HG03457 (cell line): ENCODE data around the gene MSL1.

Source experiments
- ATAC-seq: cut with Tn5 transposase; IDR thresholded peaks from one replicate; pipeline ENCODE4 v1.9.1; 2021; ENCODE audit warnings: moderate number of reproducible peaks; ENCODE audit not compliant: unreplicated experiment

MSL1 gene

DNA sequence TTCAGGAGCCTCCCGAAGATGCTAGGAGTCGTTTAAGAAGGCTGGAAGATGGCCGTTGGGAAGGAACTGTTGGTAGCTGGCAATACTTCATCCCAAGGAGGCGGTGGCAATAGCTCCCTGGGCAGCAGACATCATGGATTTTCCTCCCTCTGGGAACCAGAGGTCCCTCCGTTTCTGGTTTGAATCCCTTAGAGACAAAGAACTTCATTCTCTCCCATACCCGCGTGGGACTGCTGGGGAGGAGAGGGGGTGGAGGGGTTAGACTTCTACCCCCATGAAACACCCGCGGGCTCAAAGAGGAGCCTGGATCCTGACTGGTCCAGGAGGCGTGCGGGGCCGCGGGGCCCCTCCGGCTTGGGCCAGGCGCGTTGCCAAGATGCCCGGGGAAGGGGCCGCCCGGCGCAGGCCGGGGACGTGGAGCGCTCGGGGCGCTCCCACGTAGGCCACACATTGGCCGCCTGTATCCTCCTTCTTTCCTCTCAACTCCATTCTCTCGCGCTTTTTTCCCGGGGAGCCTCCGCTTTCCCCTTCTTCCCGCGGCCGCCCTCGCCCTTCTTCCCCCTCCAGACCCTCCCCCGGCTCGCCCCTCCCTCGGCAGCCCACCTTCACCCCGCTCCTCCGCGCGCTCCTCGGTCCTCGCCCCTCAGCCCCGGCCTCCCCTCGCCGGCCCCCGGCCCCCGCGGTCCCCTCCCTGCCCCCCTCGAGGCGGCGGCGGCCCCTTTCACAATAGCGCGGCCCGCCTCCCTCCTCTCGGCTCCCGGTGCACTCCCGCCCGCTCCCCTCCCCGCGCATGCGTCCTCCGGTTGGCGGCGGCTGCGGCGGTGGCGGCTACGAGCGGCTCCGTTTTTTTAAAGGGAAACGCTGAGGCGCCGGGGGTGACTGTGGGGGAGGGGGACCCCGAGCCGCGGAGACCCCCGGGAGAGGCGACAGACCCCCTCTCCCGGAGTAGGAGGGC lies at the start of gene MSL1:
MSL1 (plus strand) TSS at position 791 of the 955 bp plus-strand sequence. CDS start 642 bp downstream, outside the sequence.
- no peak for ATAC-seq

- no peak for ATAC-seq
Observed at GRCh38 chr17:40072040-40072734, 49.6 kb upstream of the MSL1 start.

- ATAC-seq: no peak
Observed at GRCh38 chr17:40072735-40073346, 48.9 kb upstream of the MSL1 start.

- ATAC-seq: no peak
Observed at GRCh38 chr17:40073454-40074174, 48.2 kb upstream of the MSL1 start.

DNA sequence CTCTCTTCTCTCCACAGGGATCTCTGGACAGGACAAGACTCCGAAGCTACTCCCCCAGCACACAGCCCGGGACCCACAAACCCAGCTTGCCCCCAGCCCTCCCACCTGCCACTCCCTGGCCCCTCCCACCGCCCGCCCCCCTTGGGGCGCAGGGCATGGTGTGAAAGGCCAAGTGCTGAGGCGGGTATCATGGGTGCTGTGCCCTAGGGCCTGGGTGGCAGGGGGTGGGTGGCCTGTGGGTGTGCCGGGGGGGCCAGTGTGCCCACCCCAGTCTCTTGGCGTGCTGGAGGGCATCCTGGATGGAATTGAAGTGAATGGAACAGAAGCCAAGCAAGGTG lies 47.6 kb upstream of the MSL1 start:
- no peak for ATAC-seq

DNA sequence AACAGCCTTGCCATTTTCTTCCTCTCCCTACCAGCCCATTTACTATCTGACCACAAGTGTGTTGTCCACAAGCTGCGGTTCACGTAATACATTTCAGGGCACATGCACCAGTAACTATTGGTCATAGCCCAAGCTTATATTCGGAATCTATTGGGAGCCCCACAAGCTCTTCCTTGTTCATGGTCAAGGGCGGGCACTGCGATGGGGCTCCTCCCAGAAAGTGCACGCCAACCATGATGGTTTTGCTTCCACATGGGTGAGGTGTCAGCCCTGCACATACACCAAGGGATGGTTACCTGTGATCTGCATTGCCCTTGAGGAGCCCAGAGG lies 46.9 kb upstream of the MSL1 start:
- no peak for ATAC-seq

GRCh38 chr17:40075201-40075941 lies 46.4 kb upstream of the MSL1 start:
- ATAC-seq: no peak

DNA sequence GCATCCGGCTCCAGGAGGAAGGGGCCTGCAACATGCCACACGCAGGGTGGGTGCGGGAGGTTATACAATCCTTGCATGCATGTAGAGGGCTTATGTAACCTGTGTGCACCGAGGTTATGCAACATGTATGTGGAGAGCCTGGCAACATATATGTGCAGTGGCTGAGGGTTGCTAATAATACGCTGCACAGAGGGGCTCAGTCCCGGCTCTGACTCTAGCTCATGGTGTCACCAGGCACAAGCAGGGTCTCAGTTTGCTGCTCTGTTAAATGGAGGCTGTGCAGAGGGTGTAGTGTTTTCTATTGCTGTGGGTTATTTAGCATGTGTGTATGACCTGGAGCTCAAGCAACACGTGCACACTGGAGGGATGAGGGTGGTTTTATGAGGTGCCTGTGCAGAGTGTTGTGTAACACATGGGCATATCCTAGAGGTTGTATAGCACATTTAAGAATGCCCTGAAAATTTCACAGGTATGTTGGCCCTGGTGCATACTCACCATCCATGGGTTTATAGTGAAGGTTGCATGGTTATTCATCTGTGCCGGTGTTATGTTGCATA lies 45.8 kb upstream of the MSL1 start:
- ATAC-seq: no peak

DNA sequence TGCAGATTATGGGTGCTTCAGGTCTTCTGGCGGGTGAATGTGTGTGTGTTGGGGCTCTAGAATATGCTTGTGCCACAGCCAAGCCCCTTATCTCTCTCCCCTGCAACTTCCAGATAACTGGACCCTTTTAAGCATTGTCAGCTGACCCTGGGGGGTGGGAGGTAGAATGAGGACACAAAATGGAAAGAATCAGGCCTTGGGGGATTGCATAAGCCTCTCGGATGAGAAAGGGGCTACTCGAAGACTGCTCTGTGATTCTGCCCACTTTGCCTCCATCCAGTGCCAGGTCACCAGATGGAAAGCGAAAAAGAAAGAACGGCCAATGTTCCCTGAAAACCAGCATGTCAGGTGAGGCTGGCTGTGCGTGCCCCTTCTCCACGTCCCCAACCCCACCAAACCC lies 45.2 kb upstream of the MSL1 start:
- no peak for ATAC-seq

DNA sequence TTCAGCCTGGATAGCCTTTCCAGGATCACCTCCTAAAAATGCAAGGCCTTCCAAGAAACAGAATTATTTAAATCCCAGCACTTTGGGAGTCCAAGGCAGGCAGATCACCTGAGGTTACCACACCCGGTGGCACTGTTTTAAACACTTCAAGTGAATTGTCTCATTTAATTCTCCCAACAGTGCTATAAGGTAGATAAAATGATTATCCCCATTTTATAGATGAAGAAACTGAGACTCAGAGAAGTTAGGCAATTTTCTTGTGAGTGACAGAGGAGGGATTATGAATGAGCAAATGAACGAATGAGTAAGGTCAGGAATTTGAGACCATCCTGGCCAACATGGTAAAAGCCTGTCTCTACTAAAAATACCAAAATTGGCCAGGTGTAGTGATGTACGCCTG lies 42.2 kb upstream of the MSL1 start:
- no peak for ATAC-seq

DNA sequence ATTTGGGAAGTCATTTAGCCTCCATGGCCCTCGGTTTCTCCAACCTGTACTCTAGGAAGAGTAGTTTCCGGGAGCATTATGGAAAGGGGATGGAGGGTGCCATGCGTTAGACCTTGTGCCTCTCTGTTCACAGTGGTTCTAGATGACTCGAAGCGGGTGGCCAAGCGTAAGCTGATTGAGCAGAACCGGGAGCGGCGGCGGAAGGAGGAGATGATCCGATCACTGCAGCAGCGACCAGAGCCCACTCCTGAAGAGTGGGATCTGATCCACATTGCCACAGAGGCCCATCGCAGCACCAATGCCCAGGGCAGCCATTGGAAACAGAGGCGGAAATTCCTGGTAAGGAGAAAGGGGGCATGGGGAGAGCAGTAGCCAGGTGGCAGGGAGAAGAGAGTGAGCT lies 37.3 kb upstream of the MSL1 start:
- no peak for ATAC-seq

GRCh38 chr17:40086150-40087044 lies 35.4 kb upstream of the MSL1 start:
- ATAC-seq: no peak

DNA sequence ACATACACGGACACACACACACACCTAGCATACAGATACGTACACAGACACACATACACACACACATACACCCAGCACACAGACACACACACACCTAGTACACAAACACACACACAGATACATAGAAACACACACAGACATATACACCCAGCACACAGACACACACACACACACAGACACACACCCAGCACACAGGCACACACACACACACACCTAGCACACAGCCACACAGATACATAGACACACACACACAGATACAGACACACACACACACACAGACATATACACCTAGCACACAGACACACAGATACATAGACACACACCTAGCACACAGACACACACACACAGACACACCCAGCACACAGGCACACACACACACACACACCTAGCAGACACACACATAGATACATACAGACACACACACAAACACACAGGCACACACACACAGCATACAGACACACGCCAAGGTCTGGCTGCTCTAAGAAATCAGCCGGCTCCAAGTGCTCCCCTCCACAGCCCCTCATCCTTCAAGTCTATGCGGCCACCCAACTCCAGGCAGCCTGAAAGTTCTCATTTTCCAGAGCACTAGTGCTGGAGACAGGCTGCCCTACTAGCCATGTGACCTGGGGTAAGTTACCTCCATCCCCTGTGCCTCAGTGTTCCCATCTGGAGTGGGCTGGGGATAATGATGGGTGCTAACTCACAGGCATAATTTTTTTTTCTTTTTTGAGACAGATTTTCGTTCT lies 34.5 kb upstream of the MSL1 start:
- ATAC-seq: no peak

DNA sequence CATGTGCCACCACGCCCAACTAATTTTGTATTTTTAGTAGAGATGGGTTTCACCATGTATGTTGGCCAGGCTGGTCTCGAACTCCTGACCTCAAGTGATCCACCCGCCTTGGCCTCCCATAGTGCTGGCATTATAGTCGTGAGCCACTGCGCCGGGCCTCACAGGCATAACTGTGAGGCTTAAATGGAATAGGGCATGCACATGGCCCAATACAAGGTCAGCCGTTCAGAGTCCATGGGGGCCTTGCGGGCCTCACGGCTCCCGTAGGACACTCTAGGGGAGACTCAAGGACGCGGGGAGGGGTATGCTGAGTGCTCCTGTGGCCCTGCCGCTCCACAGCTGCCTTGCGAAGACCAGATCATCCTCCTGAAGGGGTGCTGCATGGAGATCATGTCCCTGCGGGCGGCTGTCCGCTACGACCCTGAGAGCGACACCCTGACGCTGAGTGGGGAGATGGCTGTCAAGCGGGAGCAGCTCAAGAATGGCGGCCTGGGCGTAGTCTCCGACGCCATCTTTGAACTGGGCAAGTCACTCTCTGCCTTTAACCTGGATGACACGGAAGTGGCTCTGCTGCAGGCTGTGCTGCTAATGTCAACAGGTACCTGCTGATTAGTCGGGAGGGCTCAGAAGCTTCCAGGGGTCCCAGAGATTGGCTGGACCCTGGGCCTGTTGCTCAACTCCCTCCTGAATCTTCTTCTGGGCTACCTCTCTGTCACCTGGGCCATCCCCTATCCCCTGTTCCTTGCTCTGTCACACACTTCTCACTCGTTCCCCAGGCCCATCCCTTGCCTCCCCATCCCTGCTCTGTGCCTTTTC lies 33.7 kb upstream of the MSL1 start:
- ATAC-seq: no peak

GRCh38 chr17:40089077-40089895 lies 32.5 kb upstream of the MSL1 start:
- ATAC-seq: no peak

DNA sequence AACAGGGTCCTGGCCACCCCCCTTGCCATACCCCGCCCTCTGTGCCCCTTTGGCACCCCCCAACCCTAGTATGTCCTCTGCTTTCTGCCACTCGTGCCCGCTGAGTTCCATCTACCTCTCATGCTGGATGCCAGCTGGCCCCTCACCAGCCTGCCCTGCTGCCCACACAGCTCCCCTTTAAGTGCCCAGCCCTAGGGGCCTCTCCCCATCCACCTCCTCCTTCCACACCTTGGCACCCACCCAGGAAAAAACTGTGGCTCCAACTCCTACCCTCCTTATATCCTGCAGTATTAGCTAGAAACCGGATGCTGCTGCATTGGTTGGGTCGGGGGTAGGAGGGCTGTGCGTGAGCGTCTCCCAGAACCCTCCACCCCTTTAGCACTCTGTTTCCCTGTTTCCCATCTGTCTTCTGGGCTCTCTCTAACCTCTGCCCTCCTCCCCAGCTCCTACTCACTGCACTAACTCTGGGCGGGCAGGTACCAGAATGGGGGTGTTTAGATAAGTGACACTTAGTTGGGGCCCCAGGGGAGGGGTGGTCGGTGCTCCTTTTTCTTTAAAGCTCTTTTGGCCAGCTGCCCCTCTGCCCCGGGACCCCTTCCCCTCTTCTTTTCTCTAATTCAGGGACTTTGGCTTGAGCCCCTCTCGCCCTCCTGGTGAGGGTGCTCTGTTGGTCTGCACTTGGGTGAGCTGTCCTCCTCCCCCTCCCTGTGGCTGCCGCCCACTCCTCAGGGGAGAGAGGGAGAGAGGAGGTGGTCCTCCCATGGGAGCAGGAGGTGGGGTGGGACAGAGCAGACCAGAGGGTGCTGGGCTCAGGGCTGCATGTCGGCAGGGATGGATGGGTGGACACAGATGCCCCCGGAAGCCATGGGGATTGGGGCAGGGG lies 31.3 kb upstream of the MSL1 start:
- ATAC-seq: no peak
